HK-2 (cell line): ENCODE results near the gene AP2A1.

Experiments used
- DNase-seq: peaks from one replicate; pipeline ENCODE4 v3.0.0-alpha.2; 2018; ENCODE audit not compliant: unreplicated experiment

The AP2A1 gene

DNA sequence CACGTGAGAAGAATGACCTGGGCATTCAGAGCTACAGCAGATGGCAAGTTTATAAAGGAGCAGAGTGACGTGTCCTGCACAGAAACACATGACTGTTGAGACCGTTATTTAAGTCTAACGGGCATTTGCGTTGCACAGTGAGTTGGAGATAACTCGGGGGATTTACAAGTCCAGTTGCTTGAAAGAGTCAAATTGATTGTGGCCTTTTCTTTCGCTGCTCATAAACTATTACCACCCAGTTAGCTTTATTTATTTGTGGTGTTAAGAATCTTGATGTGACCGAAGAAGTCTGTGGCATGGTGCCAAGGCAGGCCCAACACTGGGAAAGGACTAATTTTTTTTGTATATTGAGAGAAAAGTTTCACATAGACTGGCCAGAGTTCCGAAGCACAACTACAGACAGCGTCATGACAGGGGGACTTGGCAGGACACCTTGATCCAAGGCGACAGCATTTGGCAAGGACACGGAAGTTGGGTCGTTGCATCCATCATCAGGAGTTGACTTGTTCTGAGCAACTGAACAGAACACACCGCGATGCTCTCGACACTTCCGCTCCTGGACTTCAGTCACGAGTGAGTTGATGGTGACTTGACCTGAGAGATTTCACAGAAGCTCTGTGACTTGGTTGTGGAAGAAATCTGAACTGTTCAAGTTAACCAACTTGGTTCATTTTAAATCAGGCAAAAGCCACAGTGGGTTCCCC, 72.2 kb downstream of the AP2A1 start:
- no peak for DNase-seq

DNA sequence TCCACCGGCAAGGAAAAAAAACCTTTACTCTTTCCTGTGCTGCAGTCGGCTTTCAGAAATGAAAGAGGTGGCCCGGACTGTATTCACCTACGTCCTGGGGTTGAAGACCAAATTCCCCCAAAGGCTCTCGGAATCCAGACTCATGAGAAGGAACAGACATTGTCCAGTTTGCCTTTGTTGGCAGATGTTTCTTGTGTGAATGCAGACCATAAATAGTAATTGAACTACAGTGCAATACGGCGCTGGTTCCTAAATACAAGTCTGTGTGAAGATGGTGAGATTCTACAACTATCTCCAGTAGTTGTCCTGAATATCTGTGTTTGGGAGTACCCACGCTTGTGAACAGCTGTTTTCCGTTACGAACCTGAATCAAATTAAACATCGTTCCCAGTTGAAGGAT, 72.9 kb downstream of the AP2A1 start:
- DNase-seq, result no peak

DNA sequence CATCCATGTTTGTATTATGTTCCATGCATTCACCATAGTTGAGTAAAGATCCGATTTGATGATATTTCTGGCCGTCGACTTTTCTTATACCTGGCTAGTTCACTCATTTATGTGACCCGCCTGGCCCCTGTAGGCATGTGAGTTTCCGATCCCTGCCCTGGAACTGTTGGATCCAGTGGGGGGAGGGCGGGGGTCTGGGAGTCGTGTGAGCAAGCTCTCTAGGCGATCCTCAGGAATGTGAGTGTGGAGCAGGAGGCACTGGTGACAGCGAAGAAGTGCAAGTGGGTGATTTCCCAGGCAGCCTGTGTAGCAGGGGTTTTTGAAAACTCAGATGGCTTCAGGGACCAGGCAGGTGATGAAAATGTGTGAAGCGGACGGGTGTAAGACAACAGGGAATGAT, 73.5 kb downstream of the AP2A1 start:
- DNase-seq, result no peak

DNA sequence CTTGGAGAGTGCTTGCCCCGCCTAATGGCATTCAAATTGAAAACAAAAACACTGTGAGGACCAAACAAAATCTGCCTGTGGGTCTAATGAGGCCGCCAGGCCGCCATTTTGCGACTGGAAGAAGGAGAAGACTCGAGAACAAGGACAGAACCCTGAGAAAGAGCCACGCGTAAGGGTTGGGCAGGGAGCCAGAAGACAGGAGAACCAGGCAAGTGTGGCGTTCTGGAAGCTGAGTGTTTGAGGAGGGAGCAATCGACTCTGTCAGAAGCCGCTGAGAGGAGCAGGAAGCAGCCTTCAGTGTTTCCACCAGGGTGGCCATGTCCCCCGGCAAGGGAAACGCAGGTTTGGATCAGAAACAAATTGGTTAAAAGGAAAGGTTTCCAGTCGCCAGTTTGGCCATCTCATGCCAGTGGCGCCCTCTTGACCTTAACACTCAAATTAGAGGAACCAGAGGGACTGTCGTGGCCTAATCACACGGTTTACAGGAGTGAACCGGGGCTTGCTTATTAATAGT, 74.0 kb downstream of the AP2A1 start:
- DNase-seq, result no peak

DNA sequence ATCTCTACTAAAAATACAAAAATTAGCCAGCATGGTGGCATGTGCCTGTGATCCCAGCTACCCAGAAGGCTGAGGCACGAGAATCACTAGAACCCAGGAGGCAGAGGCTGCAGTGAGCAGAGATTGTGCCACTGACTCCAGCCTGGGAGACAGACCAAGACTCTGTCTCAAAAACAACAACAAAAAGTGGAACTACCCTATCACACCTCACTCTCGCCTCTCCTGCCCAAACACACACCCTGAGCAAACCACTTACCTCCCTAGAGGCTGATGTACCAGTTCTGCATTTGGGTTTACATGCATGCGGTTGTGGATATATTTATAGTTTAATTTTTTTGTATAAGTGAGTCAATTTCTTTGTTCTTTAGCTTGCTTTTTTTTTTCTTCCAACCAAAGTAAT, 76.5 kb downstream of the AP2A1 start:
- no peak for DNase-seq

DNA sequence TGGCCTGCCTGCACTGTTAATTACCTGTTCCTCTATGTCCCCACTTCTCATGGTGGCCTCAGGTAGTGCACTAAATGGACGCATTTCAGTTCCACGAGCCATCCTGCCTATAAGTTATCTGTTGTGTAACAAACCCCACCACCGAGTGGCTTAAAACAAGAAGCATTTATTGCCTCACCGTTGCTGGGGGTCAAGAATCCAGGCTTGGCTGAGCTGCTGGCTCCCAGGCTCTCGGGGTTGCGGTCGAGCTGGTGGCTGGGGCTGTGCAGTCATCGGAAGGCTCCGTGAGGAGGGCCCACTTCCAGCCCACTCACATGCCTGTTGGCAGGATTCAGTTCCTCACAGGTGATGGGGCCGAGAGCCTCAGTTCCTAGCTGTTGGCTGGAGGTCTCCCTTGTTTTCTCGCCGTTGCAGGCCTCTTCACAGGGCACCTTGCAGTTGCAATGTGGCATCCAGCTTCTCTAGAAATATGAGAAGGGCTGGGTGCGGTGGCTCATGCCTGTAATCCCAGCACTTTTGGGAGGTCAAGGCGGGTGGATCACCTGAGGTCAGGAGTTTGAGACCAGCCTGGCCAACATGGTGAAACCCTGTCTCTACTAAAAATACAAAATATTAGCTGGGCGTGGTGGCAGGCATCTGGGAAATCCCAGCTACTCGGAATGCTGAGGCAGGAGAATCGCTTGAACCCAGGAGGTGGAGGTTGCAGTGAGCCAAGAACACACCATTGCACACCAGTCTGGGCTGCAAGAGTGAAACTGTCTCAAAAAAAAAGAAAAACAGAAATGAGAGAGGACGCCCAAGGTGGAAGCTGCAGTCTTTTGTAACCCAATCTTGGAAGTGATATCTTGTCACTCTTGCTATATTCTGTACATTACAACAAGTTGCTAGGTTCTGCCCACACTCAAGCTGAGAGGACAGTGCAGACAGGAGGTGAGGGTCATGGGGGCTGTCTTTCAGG, 77.6 kb downstream of the AP2A1 start:
- no peak for DNase-seq

DNA sequence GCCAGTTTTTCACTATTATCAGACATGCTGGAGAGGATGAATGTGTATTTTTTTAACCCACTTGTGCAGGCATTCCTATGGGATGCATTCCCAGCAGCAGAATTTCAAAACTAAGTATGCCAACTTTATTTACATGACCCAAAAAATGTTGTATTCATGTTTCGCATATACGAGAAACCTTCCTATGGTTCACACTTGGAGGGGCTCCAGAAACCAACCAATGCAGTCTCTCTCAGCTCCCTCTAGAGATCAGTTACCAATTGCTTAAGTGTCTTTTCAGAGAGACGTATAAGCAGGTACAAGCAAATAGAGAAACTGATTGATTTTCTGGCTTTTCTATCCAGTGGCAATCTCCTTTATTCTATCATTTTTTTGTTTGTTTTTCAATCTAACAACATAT, 78.6 kb downstream of the AP2A1 start:
- no peak for DNase-seq

DNA sequence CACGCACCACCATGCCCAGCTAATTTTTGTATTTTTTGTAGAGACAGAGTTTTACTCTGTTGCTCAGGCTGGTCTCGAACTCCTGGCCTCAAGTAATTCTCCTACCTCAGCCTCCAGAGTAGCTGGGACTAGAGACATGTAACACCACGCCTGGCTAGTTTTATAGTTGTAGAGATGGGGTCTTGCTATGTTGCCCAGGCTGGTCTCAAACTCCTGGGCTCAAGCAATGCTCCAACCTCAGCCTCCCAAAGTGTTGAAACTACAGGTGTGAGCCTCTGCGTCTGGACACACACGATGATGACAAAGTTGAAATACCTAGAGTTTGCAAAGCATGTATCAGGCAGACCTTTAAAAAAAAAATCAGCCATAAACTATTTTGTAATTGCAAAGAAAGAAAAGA, 79.6 kb downstream of the AP2A1 start:
- DNase-seq, result no peak

DNA sequence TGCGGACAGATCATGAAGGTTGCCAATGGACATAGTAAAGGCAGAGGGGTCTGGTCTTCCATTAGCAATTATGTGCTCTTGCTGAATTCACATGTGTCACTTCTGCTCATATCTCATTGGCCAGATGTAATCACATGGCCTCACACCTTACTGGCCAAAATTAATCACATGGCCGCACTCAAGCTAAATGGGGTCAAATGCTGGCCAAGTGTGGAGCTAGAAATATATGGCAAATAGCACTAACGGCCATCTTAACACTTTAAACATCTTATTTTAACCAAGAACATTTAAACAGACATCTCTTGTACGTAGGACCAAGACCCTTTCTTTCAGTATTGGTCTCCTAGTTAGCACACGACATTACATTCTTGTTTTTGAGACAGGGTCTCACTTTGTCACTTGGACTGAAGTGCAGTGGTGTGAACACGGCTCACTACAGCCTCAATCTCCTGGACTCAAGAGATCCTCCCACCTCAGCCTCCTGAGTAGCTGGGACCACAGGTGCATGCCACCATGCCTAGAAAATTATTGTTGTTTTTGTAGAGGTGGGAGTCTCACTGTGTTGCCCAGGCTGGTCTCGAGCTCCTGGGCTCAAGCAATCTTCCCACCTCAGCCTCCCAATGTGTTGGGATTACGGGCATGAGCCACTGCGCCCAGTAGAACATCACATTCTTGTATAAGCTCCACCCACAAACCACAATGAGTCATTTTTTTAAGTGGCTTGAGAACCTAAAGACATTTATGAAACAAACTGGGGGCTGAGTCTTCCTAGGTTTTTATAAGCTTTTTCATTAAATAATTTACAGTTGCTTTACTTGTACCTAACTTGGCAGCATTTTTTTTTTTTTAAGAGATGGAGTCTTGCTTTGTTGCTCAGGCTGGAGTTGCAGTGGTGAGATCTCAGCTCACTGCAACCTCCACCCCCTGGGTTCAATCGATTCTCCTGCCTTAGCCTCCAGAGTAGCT, 81.2 kb downstream of the AP2A1 start:
- DNase-seq, result peak; percentile 47

DNA sequence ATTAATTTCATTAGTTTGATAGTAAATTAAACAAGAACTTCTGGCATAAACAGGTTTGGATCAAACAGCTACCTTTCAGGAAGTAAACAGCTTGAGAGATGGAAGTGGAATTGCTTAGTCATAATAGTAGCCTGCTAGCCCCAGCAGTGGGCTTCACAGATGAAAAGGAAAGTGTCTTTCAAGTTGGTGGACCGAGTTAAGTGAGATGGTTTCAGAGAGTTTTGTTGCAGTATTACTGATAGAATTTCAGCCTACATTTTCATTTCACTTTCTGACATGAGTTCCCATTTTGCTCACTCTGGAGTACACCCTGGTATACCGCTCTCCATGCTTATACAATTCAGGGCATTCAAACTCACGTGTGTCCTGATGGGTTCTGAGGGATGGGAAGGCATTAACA, 82.1 kb downstream of the AP2A1 start:
- DNase-seq, result no peak

DNA sequence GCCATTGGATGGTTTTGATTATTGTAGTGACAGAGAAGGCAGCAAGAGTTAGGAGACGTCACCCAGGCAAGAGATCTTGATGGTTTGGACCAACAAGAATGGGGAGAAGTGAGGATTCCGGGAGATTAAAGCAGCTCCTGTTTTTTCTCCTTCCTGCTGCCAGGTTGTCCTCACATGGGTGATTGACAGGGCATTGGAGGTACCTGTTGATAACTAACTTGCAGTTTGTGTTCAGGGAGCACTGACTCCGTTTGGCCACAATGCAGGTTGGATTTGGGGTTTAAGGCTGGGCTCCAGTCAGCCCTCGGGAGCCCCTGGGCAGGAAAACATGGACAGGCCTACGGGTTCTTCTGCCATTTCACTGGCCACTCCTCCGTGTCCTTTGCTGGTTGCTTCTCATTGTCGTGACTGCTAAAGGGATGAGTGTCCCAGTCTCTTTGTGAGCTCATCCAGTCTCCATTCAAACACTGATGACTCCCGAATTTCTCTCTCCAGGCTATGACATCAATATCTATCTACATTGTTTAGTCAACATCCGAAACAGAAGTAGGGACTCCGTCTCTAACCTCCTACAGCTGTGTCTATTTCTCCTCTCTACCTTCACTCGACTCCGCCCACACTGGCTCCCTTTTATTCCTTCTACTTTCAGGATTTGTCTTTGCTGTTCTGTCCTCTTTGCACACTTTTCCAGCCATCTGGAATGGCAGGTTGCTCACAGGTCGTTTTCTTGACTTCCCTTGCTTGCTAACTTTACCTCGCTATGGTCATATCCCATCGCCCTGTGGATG, 82.8 kb downstream of the AP2A1 start:
- DNase-seq, result no peak

DNA sequence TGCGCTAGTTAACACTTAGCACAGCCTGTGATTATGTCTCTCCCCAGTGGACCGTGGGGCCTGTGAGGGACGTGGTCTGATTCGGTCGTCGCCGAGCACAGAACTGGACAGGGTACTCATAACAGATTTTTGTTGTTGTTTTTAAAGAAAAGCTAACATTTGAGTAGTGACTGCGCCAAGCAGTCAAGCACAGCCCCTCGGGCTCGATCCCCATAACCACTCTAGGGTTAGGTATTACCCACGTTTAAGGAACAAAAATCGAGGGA, 83.4 kb downstream of the AP2A1 start:
- DNase-seq, result no peak

DNA sequence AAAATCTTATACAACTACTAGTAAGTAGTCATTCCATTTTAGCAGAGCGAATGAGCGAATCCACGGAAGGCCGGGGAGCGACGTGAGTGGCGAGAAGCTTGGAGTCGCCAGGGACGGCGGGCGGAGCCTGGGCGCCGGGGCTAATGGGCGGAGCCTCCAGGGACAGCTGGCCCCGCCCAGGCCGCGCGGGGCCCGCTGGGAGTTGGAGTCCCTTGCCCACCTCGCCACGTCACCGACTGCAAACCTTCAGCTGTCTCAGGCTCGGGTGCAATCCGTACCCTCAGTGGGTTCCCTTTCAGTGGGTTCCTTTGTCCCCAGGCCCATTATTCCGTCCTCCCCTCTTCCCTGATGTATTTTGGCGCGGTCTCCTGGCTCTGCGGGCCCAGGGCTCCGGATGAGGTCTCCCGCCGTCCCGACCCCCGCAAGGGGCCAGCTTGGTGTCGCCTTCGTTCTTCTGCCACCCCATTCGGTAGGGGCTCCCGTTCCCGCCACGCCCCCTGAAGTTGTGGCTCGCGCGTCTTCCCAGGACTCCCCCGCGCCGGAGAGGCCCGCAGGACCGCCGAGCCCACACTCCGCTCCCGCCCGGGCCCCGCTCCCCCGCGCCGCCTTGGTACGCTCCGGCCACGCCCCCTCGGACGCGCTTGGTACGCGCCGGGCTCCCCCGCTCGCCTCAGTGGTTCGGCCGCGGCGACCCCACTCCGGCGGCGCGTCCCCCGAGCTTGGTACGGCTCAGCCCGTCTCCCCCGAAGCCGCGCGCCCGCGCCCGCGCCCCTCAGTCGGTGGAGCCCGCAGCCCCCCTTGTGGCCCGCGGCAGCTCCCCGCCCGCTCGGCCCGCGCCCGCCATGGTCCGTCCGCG, 83.9 kb downstream of the AP2A1 start, which contains the start of gene PTOV1:
TSS of gene PTOV1 (plus strand) at position 673 of the 856 bp plus-strand sequence.
- peak; percentile 89 for DNase-seq

DNA sequence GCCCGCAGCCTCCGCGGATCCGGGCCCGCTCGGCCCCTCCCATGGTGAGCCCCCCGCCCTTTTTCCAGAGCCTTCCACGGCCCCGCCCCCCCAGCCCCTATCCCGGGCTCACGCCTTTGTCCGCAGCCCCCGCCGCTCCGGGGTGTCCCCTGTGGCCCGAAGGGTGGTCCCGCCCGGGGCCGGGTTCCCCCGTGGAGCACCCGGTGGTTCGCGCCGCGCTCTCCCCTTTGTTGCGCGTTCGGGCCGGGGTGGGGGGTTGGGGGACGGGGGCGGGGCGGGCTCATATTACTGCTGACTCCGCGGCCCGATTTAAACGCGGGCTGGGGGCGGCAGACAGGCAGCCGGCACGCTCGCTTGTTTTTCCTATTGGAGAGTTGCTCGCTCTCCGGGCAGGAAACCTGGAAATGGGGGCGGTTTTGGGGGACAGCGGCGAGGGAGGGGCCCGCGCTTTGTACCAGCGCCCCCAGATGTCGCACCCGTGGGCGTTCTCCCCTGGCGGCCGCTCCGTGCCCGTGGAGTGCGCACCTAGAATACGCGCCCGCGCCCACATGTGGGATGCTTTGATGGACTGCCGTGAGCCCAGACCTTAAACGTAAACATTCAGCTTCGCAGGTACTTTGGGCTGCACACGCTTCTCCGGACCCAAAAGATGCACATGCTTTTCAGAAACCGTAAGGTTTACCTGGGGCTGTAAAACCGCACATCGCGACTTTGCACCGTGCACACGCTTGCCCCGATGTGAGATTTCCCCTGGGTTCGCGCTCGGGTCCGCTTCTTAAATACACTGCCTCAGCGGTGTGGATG, 84.9 kb downstream of the AP2A1 start:
- DNase-seq, result peak; percentile 42

DNA sequence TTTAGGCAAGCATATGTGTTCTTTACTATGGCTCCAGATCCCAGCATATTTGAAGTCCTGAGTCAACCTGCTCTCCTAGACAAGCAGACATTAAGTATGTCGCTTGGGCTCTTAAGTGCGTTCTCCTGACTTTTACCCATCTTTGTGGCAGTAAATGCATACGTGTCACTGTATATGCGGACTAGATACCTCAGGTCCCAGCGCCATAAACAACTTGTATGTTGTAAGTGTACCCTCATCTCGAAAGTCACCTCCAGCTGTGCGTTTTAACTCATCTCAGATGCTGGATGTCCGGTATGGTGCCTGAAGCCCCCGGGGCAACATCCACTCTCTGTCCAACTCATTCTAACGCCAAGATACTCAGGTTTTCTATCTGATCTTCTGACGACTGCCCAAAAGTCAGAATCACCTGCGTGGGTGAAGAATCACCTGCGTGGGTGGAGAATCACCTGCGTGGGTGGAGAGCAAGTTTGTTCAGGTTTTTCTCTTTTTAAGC, 85.9 kb downstream of the AP2A1 start:
- no peak for DNase-seq

DNA sequence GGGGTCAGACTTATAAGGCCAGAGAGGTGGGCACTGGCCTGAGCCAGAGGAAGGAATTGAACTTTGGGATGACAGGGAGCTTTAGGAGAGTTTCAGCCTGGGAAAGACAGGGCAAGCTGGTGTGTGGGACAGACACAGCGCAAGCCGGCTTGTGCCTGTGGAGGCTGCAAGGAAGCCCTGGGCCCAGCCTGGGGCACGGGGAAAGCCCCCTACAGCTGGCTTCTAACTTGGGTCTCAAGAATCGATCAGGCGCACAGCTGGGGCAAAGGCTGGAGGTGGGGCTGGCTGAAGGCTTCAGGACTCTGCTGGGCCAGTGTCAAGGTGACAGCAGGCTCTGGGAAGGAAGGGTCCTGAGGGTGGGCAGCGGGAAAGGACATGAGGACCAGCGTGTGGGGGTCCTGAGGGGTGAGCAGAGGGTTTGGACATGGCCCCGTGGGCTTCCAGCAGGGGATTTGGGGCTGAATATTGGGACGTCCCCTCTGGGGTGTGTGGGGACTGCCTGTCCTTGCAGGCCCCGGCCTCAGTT, 87.1 kb downstream of the AP2A1 start:
- DNase-seq, result no peak

DNA sequence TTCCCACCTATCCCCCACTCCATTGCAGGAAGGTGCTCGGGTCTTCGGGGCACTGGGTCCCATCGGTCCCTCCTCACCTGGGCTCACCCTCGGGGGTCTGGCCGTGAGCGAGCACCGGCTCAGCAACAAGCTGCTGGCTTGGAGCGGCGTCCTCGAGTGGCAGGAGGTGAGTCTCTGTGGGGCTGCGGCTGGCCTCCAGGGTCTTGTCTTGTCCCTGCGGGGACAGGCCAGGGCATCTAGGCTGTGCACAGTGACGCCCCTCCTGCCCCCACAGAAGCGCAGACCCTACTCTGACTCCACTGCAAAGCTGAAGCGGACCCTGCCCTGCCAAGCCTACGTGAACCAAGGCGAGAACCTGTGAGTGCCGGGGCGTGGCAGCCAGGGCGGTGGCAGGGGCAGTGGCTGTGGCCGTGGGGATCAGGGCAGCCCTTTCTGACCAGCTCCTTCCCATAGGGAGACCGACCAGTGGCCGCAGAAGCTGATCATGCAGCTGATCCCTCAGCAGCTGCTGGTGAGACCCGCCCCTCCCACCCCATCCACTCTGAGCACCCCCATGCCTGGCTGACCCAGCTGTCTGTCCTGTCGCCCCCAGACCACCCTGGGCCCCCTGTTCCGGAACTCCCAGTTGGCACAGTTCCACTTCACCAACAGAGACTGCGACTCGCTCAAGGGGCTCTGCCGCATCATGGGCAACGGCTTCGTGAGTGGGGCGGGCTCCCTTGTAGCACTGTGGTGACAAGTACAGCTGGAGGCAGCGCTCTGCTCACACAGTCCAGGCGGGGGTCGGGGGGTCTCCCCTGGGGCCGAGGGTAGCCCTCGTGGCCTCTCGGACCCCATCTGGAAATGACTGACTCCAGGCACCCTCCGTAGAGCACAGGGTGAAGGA, 87.8 kb downstream of the AP2A1 start:
- DNase-seq, result no peak

DNA sequence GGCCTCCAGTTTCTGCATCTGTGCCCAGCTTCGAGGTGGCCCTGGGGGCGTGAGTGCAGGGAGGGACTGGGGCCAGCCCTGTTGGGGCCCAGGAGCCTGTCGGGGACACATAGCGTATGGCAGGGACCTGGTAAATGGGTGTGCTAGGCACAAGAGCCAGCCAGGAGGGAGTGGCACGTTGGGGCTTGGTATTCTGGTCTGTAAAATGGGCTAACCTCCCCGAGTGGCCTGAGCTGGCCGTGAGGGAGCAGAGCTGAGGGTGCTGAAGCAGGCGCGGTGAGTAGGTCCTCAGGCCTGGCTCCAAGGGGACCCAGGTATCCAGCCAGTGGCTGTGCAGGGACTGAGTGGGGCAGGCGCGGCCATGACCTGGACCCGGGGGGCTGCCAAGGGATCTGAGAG, 88.5 kb downstream of the AP2A1 start:
- peak; percentile 26 for DNase-seq
